HCT116 (cell line): ENCODE results near the gene EPPIN. TPM values are rescaled to one million over a fixed set of nuclear protein-coding genes. Genes with fewer than 3 reads are reported as not detected.
A peak's percentile ranks its signal among the peaks of the same experiment; 100 is the strongest.

Experiments
- ATAC-seq: fragments of 200-7000 bp; cut with Tn5 transposase; 2 replicates; pipeline ENCODE4 v1.9.1; 2020; ENCODE audit warnings: mild to moderate bottlenecking, moderate library complexity
- BruUV-seq: library from RNA; stranded (reverse); fragments of 400-500 nt; replicated peaks from 2 replicates; lab custom pipeline; 2021; lab: Mats Ljungman, UMichigan
- CTCF ChIA-PET: fragments of 300-600 bp; sonication (Branson Sonifier 250); formaldehyde crosslinking; loops from one replicate; lab custom pipeline; 2021; ENCODE audit warnings: antibody characterized with exemption; lab: Charles Lee
- POLR2A ChIA-PET: fragments of 300-600, 350-600 bp; sonication (Branson Sonifier 250); formaldehyde crosslinking; loops from one replicate; lab custom pipeline; 2021; ENCODE audit warnings: antibody characterized with exemption; lab: Charles Lee
- RAD21 ChIA-PET, 2 experiments: fragments of 300-600 bp; sonication (Branson Sonifier 250); formaldehyde crosslinking; loops; one replicate each; lab custom pipeline; 2023; ENCODE audit warnings: low total read pairs in 2 of 2; ENCODE audit not compliant: uncharacterized antibody in 2 of 2, unreplicated experiment in 2 of 2, low non-redundant PET in 1 of 2; lab: Charles Lee
- DNase-seq: peaks from one replicate; pipeline ENCODE4 v3.0.0-alpha.2; 2010; ENCODE audit warnings: low read depth, low spot score
- H2AFZ ChIP-seq: fragments of 200-600 bp; shearing (Covaris generic), sonication (generic); 2 replicates; pipeline ENCODE4 v1.6.1; 2017; ENCODE audit warnings: low read depth, mixed run types, mixed read lengths, antibody characterized with exemption, low read length; ENCODE audit not compliant: poor library complexity, severe bottlenecking
- H3K27ac ChIP-seq: 2 replicates; pipeline ENCODE4 v1.5.1; 2012; ENCODE audit warnings: low read depth, low read length
- H3K27me3 ChIP-seq: fragments of 200-600 bp; sonication (generic); 2 replicates; pipeline ENCODE4 v1.6.1; 2016; ENCODE audit warnings: mixed run types, low read length, mixed read lengths; ENCODE audit not compliant: insufficient read depth
- H3K36me3 ChIP-seq, 2 experiments: fragments of 200-500 bp in 1 of 2; fragments of 200-600 bp in 1 of 2; sonication (Bioruptor generic) in 1 of 2; sonication (generic) in 1 of 2; 2 replicates each; pipeline versions ENCODE4 v1.5.1 to v1.6.1; 2014 to 2016; ENCODE audit warnings: low read length in 2 of 2, inconsistent platforms in 1 of 2, mixed read lengths in 1 of 2, mixed run types in 1 of 2; ENCODE audit not compliant: insufficient read depth in 2 of 2, control insufficient read depth in 1 of 2
- H3K4me1 ChIP-seq, 2 experiments: fragments of 200-600 bp in 1 of 2; sonication (generic) in 1 of 2; 2 replicates each; pipeline versions ENCODE4 v1.5.1 to v1.6.1; 2012 to 2017; ENCODE audit warnings: low read length in 2 of 2, inconsistent platforms in 1 of 2, mild to moderate bottlenecking in 1 of 2, mixed read lengths in 1 of 2, mixed run types in 1 of 2, moderate library complexity in 1 of 2; ENCODE audit not compliant: insufficient read depth in 2 of 2, control insufficient read depth in 1 of 2
- H3K4me2 ChIP-seq: fragments of 200-600 bp; sonication (generic); 2 replicates; pipeline ENCODE4 v1.6.1; 2017; ENCODE audit warnings: mixed run types, low read length, mixed read lengths
- H3K4me3 ChIP-seq, 2 experiments: fragments of 200-600 bp in 1 of 2; sonication (generic) in 1 of 2; replicated peaks in 1 of 2; 2 replicates each; pipeline ENCODE4 v1.5.1; 2011 to 2016; ENCODE audit warnings: low read length in 2 of 2, control low read depth in 1 of 2, low read depth in 1 of 2, mild to moderate bottlenecking in 1 of 2, mixed read lengths in 1 of 2, mixed run types in 1 of 2
- H3K79me2 ChIP-seq: fragments of 200-600 bp; sonication (generic); 2 replicates; pipeline ENCODE4 v1.6.1; 2017; ENCODE audit warnings: mild to moderate bottlenecking, mixed run types, low read length, moderate library complexity, mixed read lengths; ENCODE audit not compliant: insufficient read depth
- H3K9ac ChIP-seq: fragments of 200-600 bp; sonication (generic); 2 replicates; pipeline ENCODE4 v1.6.1; 2016; ENCODE audit warnings: low read length, mixed read lengths
- H3K9me2 ChIP-seq: fragments of 200-600 bp; sonication (generic), shearing (Covaris generic); 2 replicates; pipeline ENCODE4 v1.6.1; 2017; ENCODE audit warnings: mixed run types, mild to moderate bottlenecking, moderate library complexity; ENCODE audit not compliant: insufficient read depth
- H3K9me3 ChIP-seq, 2 experiments: fragments of 200-500 bp in 1 of 2; fragments of 200-600 bp in 1 of 2; sonication (Bioruptor generic) in 1 of 2; sonication (generic) in 1 of 2; 2 replicates each; pipeline ENCODE4 v1.6.1; 2014 to 2017; ENCODE audit warnings: low read length in 2 of 2, mixed read lengths in 2 of 2, inconsistent platforms in 1 of 2, low read depth in 1 of 2, mild to moderate bottlenecking in 1 of 2, mixed run types in 1 of 2, moderate library complexity in 1 of 2; ENCODE audit not compliant: control insufficient read depth in 1 of 2, insufficient read depth in 1 of 2
- H4K20me1 ChIP-seq: fragments of 200-600 bp; sonication (generic), shearing (Covaris generic); 2 replicates; pipeline ENCODE4 v1.6.1; 2017; ENCODE audit warnings: mixed run types, mild to moderate bottlenecking, moderate library complexity; ENCODE audit not compliant: insufficient read depth
- CEBPB ChIP-seq: IDR thresholded peaks from 2 replicates; pipeline ENCODE4 v1.6.1; 2012; ENCODE audit warnings: low read depth
- POLR2AphosphoS5 ChIP-seq: IDR thresholded peaks from 2 replicates; pipeline ENCODE4 v1.6.1; 2011; ENCODE audit warnings: mild to moderate bottlenecking, low read depth, low read length, moderate library complexity
- RAD21 ChIP-seq: IDR thresholded peaks from 2 replicates; pipeline ENCODE4 v1.6.1; 2012; ENCODE audit warnings: low read depth, mild to moderate bottlenecking
- intact Hi-C: fragments of 100-400 bp; cut with micrococcal nuclease; formaldehyde crosslinking; loops from 2 replicates; pipeline ENCODE4 v1.10.0; 2022
- total RNA-seq: library from RNA; stranded (reverse); gene quantifications from one replicate; pipeline ENCODE4 v1.2.1, GENCODE V29; 2021; ENCODE audit not compliant: unreplicated experiment
- TF ChIP-seq, protein P1 (sequence below): IDR thresholded peaks from 2 replicates; pipeline ENCODE4 v1.6.1; 2012
- TF ChIP-seq, protein P2 (sequence below): IDR thresholded peaks from 2 replicates; pipeline ENCODE4 v1.6.1; 2012; ENCODE audit warnings: low read depth

The EPPIN gene
- total RNA-seq, 1 experiment from 2014 or later, result not detected

DNA sequence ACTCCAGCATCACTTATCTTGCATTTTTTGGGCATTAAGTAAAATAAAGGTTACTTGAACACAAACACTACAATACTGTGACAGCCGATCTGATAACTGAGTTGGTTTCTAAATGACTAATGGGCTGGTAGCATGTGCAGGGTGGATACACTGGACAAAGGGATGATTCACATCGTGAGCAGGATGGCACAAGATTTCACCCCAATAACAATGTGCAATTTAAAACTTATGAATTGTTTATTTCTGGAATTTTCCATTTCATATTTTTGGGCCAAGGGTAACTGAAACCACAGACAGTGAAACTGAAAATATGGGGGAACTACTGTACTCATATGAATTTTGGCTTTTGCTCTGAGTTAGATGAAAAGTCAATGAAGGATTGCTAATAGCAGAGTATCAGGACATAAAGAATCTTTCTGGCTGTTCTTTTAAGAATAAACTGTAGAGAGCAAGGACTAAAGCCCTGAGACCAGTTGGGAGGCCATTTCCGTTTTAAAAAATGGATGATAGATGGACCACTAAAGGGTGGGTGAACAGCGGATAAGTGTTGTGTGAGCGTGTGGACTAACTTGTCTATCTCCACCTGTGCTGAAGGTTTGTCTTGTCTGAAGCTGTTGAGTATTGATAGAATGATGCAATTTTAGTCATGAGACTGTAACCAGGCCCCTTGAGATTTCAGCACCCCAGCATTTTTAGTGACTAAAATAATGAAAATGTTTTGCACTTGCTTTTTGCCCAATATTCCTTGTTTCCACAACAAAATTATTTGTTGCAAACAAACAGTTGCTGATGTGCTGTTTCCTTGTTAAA lies 40.0 kb downstream of the EPPIN start:
- ATAC-seq (no peak), DNase-seq (no peak)
- ChIA-PET RAD21 (no interaction called here), CTCF (no interaction called here), POLR2A (no interaction called here)
- no TSS peak for BruUV-seq
- Histone ChIP-seq H3K36me3 (no peaks in the 10 kb centered on the region), H4K20me1 (no peaks in the 10 kb centered on the region), H3K9me2 (no peaks in the 10 kb centered on the region), H3K9me3 (no peaks in the 10 kb centered on the region), H3K4me3 (no peak overlapping the region), H3K27me3 (no peaks in the 10 kb centered on the region), H3K9ac (no peak overlapping the region), H3K27ac (no peak overlapping the region), H2AFZ (no peak overlapping the region), H3K79me2 (no peaks in the 10 kb centered on the region), H3K4me2 (peak overlapping the region; percentile 52; the same call in 1 of the 2 replicates), H3K4me1 (peaks cover 0 to 19% of the 10 kb centered on the region in 2 experiments; a peak in 2 of 4 replicates)
- intact Hi-C loops, result no loop called here
- 0 out of 2 replicates have a peak, but pooled peaks have one; percentile 12 for TF ChIP-seq POLR2AphosphoS5
- TF ChIP-seq, protein P1, sequence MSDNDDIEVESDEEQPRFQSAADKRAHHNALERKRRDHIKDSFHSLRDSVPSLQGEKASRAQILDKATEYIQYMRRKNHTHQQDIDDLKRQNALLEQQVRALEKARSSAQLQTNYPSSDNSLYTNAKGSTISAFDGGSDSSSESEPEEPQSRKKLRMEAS, result no peak; the same call in 1 of the 2 replicates
- TF ChIP-seq, protein P2, sequence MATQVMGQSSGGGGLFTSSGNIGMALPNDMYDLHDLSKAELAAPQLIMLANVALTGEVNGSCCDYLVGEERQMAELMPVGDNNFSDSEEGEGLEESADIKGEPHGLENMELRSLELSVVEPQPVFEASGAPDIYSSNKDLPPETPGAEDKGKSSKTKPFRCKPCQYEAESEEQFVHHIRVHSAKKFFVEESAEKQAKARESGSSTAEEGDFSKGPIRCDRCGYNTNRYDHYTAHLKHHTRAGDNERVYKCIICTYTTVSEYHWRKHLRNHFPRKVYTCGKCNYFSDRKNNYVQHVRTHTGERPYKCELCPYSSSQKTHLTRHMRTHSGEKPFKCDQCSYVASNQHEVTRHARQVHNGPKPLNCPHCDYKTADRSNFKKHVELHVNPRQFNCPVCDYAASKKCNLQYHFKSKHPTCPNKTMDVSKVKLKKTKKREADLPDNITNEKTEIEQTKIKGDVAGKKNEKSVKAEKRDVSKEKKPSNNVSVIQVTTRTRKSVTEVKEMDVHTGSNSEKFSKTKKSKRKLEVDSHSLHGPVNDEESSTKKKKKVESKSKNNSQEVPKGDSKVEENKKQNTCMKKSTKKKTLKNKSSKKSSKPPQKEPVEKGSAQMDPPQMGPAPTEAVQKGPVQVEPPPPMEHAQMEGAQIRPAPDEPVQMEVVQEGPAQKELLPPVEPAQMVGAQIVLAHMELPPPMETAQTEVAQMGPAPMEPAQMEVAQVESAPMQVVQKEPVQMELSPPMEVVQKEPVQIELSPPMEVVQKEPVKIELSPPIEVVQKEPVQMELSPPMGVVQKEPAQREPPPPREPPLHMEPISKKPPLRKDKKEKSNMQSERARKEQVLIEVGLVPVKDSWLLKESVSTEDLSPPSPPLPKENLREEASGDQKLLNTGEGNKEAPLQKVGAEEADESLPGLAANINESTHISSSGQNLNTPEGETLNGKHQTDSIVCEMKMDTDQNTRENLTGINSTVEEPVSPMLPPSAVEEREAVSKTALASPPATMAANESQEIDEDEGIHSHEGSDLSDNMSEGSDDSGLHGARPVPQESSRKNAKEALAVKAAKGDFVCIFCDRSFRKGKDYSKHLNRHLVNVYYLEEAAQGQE, result no peak
- peak; percentile 65 for TF ChIP-seq CEBPB
- no peak for TF ChIP-seq RAD21
